Adrenal gland (tissue), 12 donors: Measurements from ENCODE around the gene PKD2L2. TPM values are rescaled to one million over a fixed set of nuclear protein-coding genes. Genes with fewer than 3 reads are reported as not detected.
"Not testable (repeated sequence)": the region's sequence is repeated elsewhere in the genome, so short reads cannot be mapped to it uniquely, and the experiment has no call there.

Experiments used
- DNase-seq, 7 donors: peaks; one replicate each; pipeline ENCODE4 v3.0.0-alpha.2; 2019 to 2020
- H3K27ac ChIP-seq, 5 donors: fragments of 200-600 bp; sonication (generic) in 4 of 5; 1 replicate in 3 of 5; 2 replicates in 2 of 5; pipeline versions ENCODE4 v1.5.1 to v1.8.0; 2016 to 2020; ENCODE audit warnings: mild to moderate bottlenecking in 1 of 5
- H3K27me3 ChIP-seq: fragments of 200-600 bp; 2 replicates; pipeline ENCODE4 v1.8.0; 2021
- H3K36me3 ChIP-seq, 2 donors: fragments of 200-600 bp; replicated peaks in 1 of 2; 1 replicate in 1 of 2; 2 replicates in 1 of 2; pipeline versions ENCODE4 v1.5.1 to v1.8.0; 2018 to 2022
- H3K4me1 ChIP-seq, 2 donors: fragments of 200-600 bp; replicated peaks in 1 of 2; 1 replicate in 1 of 2; 2 replicates in 1 of 2; pipeline versions ENCODE4 v1.5.1 to v1.8.0; 2018 to 2021
- H3K4me3 ChIP-seq, 4 donors: fragments of 200-600 bp; sonication (generic) in 3 of 4; one replicate each; pipeline ENCODE4 v1.5.1; 2016 to 2018
- H3K9me3 ChIP-seq, 3 donors: fragments of 200-600 bp; sonication (generic) in 1 of 3; replicated peaks in 1 of 3; 1 replicate in 2 of 3; 2 replicates in 1 of 3; pipeline versions ENCODE4 v1.5.1 to v1.8.0; 2016 to 2021
- POLR2A ChIP-seq, 2 donors: fragments of 450-650 bp; IDR thresholded peaks; one replicate each; pipeline ENCODE4 v1.6.1; 2017; ENCODE audit warnings: antibody characterized with exemption in 2 of 2, mild to moderate bottlenecking in 2 of 2, moderate library complexity in 1 of 2
- WGBS, 4 donors: extraction: QIAGEN DNeasy Blood & Tissue Kit in 2 of 4; methylation state at CpG; one replicate each; pipeline versions ENCODE4 v1.1.5 to v1.1.7; 2013 to 2017; 5-methylcytosine and 5-hydroxymethylcytosine counted together
- intact Hi-C, 2 donors: fragments of 100-400 bp; cut with DNase I; formaldehyde crosslinking; loops; one replicate each; pipeline versions ENCODE4 v1.14.1 to v1.15.0; 2022 to 2023
- polyA plus RNA-seq, 3 donors: library from polyadenylated mRNA; stranded (reverse); fragments of 200-250 nt in 2 of 3; fragments of 350-450 nt in 1 of 3; fragmentation: Illumina TruSeq in 1 of 3; extraction: RNeasy Lipid Tissue Mini Kit (QIAGEN cat#74804) in 1 of 3; gene quantifications; one replicate each; pipeline ENCODE4 v1.2.3, GENCODE V29; 2013 to 2014
- total RNA-seq, 9 donors: library from RNA; depleted of rRNA in 4 of 9; stranded (reverse); fragments of >200 nt in 4 of 9; fragments of 120-200 nt in 1 of 9; fragmentation: NEBNext Ultra II Directional in 1 of 9; extraction: Animal tissue kit (Norgen Biotek cat#: 25700) in 1 of 9; gene quantifications; one replicate each; pipeline versions ENCODE4 v1.1.0 to v1.2.4, GENCODE V29; 2013 to 2023
- TF ChIP-seq, protein P1 (sequence below), 6 experiments: fragments of 450-650 bp in 4 of 6; fragments of 200-600 bp in 2 of 6; sonication (generic) in 1 of 6; IDR thresholded peaks; 1 replicate in 5 of 6; 2 replicates in 1 of 6; pipeline versions ENCODE4 v1.5.1 to v1.8.0; 2016 to 2021; ENCODE audit warnings: antibody characterized with exemption in 6 of 6, mild to moderate bottlenecking in 2 of 6, moderate library complexity in 1 of 6
- donor health status: healthy with polysubstance abuse.
- donor health status: Bipolar disorder and iron deficiency.
- donor health status: DM: yes; HTN: yes; CAD: no.
- donor health status: DM: no; HTN: no; CAD: no.
- donor health status: DM: no; HTN: no; CAD: no.
- donor health status: DM: yes; HTN: yes; CAD: no.

Gene PKD2L2
- total and polyA plus RNA-seq, 12 donors, result 0.14 to 0.66 (median 0.46) TPM; not detected in 5

DNA sequence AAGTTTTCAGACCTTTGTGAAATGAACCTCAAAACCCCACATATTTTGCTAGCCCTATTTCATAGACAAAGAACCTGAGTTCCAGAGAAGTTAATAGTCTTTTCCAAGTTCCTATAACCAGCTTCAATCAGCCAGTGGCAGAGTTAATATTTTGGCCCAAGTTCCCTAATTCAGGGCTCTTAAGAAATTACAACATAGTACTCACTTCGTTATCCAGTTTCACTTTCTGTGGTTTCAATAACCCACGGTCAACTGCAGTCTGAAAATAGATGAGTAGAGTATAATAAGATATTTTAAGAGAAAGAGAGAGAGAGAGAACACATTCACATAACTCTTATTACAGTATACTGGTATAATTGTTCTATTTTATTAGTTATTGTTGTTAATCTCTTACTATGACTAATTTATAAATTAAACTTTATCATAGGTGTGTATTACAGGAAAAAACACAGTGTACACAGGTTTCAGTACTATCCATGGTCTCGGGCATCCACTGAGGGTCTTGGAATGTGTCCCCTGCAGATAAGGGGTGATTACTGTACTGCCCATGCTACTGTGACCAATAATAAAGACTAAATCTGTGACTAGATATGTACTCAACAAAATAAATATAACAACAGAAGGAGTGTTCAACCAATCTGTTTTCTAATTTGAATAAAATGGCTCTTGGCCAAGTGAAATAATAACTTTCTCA is 30.9 kb upstream of the PKD2L2 start:
- DNase-seq, result peak in 1 of 7 donors; percentile 10
- TF ChIP-seq POLR2A (IDR thresholded peaks at IDR 0.05), result no peak
- TF ChIP-seq, protein P1, sequence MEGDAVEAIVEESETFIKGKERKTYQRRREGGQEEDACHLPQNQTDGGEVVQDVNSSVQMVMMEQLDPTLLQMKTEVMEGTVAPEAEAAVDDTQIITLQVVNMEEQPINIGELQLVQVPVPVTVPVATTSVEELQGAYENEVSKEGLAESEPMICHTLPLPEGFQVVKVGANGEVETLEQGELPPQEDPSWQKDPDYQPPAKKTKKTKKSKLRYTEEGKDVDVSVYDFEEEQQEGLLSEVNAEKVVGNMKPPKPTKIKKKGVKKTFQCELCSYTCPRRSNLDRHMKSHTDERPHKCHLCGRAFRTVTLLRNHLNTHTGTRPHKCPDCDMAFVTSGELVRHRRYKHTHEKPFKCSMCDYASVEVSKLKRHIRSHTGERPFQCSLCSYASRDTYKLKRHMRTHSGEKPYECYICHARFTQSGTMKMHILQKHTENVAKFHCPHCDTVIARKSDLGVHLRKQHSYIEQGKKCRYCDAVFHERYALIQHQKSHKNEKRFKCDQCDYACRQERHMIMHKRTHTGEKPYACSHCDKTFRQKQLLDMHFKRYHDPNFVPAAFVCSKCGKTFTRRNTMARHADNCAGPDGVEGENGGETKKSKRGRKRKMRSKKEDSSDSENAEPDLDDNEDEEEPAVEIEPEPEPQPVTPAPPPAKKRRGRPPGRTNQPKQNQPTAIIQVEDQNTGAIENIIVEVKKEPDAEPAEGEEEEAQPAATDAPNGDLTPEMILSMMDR (IDR thresholded peaks at IDR 0.05), result no peak
- H3K27me3 ChIP-seq, result no peaks in the 10 kb centered on the region
- no peaks in the 10 kb centered on the region for H3K36me3 ChIP-seq
- WGBS, 4 donors, result 13 to 18% (median 14%) methylated on average over 3 of the region's 3 CpGs
- H3K9me3 ChIP-seq, result no peaks in the 10 kb centered on the region
- peak overlapping the region in 4 of 5 donors; percentile 34 to 62 (median 54) for H3K27ac ChIP-seq
- intact Hi-C loops, result no loop called here
- H3K4me1 ChIP-seq, result peaks cover 6 to 21% of the 10 kb centered on the region in 2 donors
- peak overlapping the region in 1 of 4 donors; percentile 39 for H3K4me3 ChIP-seq

DNA sequence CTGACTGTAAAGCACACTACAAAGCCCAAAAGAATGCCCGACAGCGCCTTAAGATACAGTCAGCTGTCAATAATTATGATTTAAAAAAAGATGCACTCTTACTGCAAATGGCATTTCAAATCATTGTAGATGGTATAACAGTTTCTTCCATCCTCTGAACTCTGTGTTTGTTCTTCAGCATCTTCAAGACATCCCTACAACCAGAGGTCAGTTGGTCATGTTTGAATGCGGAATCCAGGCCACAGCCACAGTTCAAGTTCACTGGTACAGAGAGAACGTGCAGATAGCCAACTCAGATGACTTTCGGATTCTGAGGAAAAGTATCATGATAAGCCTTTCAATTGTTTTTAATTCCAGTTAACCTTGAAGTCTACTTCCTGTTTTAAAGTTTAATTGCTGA is 30.3 kb upstream of the PKD2L2 start:
- peak overlapping the region in 1 of 4 donors; percentile 39 for H3K4me3 ChIP-seq
- intact Hi-C loops, result no loop called here
- peak in 5 of 7 donors; percentile 22 to 45 (median 32) for DNase-seq

GRCh38 chr5:137862251-137862650 is 27.0 kb upstream of the PKD2L2 start:
- Histone ChIP-seq H3K9me3 (no peaks in the 10 kb centered on the region), H3K4me3 (no peak overlapping the region), H3K27ac (no peak overlapping the region), H3K36me3 (no peaks in the 10 kb centered on the region), H3K4me1 (peaks cover 6 to 21% of the 10 kb centered on the region in 2 donors), H3K27me3 (no peaks in the 10 kb centered on the region)
- WGBS, 4 donors, result 79 to 85% (median 81%) methylated on average over 3 of the region's 3 CpGs
- no peak for DNase-seq
- intact Hi-C loops, result no loop called here
- no peak for TF ChIP-seq POLR2A (IDR thresholded peaks at IDR 0.05)
- TF ChIP-seq, protein P1 (IDR thresholded peaks at IDR 0.05), result no peak

More for the DNA sequence above, 30.3 kb upstream of the PKD2L2 start:
- TF ChIP-seq POLR2A (IDR thresholded peaks at IDR 0.05), result no peak
- peaks cover 6 to 21% of the 10 kb centered on the region in 2 donors for H3K4me1 ChIP-seq
- no peaks in the 10 kb centered on the region for H3K36me3 ChIP-seq
- WGBS, 4 donors, result 38 to 49% (median 46%) methylated on average over 5 of the region's 5 CpGs
- H3K9me3 ChIP-seq, result no peaks in the 10 kb centered on the region
- H3K27ac ChIP-seq, result peak overlapping the region in 3 of 5 donors; percentile 34 to 62 (median 49)
- H3K27me3 ChIP-seq, result no peaks in the 10 kb centered on the region

GRCh38 chr5:137863653-137864052 is 25.6 kb upstream of the PKD2L2 start:
- H3K27me3 ChIP-seq, H3K27ac ChIP-seq, intact Hi-C loops, DNase-seq, H3K4me3 ChIP-seq, H3K36me3 ChIP-seq, H3K4me1 ChIP-seq, H3K9me3 ChIP-seq: not testable (repeated sequence)
- 87 to 98% (median 95%) methylated on average over 6 of the region's 6 CpGs for WGBS, 4 donors

- H3K4me1 ChIP-seq, result no peaks in the 10 kb centered on the region
- no peak for DNase-seq
- H3K4me3 ChIP-seq, result no peak overlapping the region
- WGBS, 4 donors, result 91 to 97% (median 94%) methylated on average over 4 of the region's 4 CpGs
- H3K9me3 ChIP-seq, result peaks cover 0 to 8% (median 0%) of the 10 kb centered on the region in 3 donors
- H3K36me3 ChIP-seq, result no peaks in the 10 kb centered on the region
- H3K27me3 ChIP-seq, result no peaks in the 10 kb centered on the region
- no peak overlapping the region for H3K27ac ChIP-seq
- intact Hi-C loops, result no loop called here
- no peak for TF ChIP-seq POLR2A (IDR thresholded peaks at IDR 0.05)
- TF ChIP-seq, protein P1 (IDR thresholded peaks at IDR 0.05), result no peak
Measured at GRCh38 chr5:137866541-137867388, 22.5 kb upstream of the PKD2L2 start.
